Measurements from ENCODE around the gene ETV6.

- TF ChIP-seq CTCF (IDR thresholded peaks at IDR 0.05; ENCODE audit: borderline replicate concordance, extremely low read depth, low read length, poor library complexity, severe bottlenecking) (no peak), EZH2 (IDR thresholded peaks at IDR 0.05; ENCODE audit: borderline replicate concordance, low read depth, low read length, severe bottlenecking) (no peak)
Measured at GRCh38 chr12:11837216-11837934, 187.9 kb downstream of the ETV6 start.
